Neuronal stem cell (in vitro differentiated cells): ENCODE data around the gene C10orf71.

Experiments
- DNase-seq: peaks from one replicate; pipeline ENCODE4 v3.0.0-alpha.2; 2013; ENCODE audit warnings: low spot score
- H2AFZ ChIP-seq: one replicate; pipeline ENCODE4 v1.6.1; 2013; ENCODE audit warnings: mild to moderate bottlenecking, low read length, inconsistent platforms
- H2AK5ac ChIP-seq: 2 replicates; pipeline ENCODE4 v1.6.1; 2013; ENCODE audit warnings: low read depth, mild to moderate bottlenecking, inconsistent platforms, low read length, moderate library complexity, mixed read lengths
- H2BK120ac ChIP-seq: 2 replicates; pipeline ENCODE4 v1.6.1; 2013; ENCODE audit warnings: low read depth, mild to moderate bottlenecking, inconsistent platforms, low read length, moderate library complexity, mixed read lengths
- H2BK12ac ChIP-seq: one replicate; pipeline ENCODE4 v1.6.1; 2013; ENCODE audit warnings: low read length, inconsistent platforms
- H2BK15ac ChIP-seq: 2 replicates; pipeline ENCODE4 v1.6.1; 2013; ENCODE audit warnings: mild to moderate bottlenecking, low read length, inconsistent platforms, mixed read lengths
- H2BK5ac ChIP-seq: one replicate; pipeline ENCODE4 v1.6.1; 2013; ENCODE audit warnings: inconsistent platforms, mild to moderate bottlenecking, low read length, moderate library complexity
- H3K14ac ChIP-seq: one replicate; pipeline ENCODE4 v1.6.1; 2013; ENCODE audit warnings: low read length, inconsistent platforms
- H3K18ac ChIP-seq: 2 replicates; pipeline ENCODE4 v1.6.1; 2013; ENCODE audit warnings: low read length, inconsistent platforms
- H3K23ac ChIP-seq: 2 replicates; pipeline ENCODE4 v1.6.1; 2013; ENCODE audit warnings: low read depth, mild to moderate bottlenecking, mixed read lengths, low read length, inconsistent platforms; ENCODE audit not compliant: poor library complexity
- H3K27ac ChIP-seq: replicated peaks from 3 replicates; pipeline ENCODE4 v1.5.1; 2013; ENCODE audit warnings: low read length, inconsistent platforms
- H3K27me3 ChIP-seq, 3 experiments: 2 replicates each; pipeline ENCODE4 v1.6.1; 2013; ENCODE audit warnings: low read length in 3 of 3, mild to moderate bottlenecking in 2 of 3, inconsistent platforms in 1 of 3, low read depth in 1 of 3, mixed read lengths in 1 of 3, moderate library complexity in 1 of 3; ENCODE audit not compliant: control insufficient read depth in 3 of 3, insufficient read depth in 3 of 3
- H3K36me3 ChIP-seq, 2 donors: replicated peaks in 1 of 2; 2 replicates each; pipeline ENCODE4 v1.6.1; 2013; ENCODE audit warnings: low read length in 2 of 2; ENCODE audit not compliant: control insufficient read depth in 2 of 2, insufficient read depth in 2 of 2
- H3K4ac ChIP-seq: 2 replicates; pipeline ENCODE4 v1.6.1; 2013; ENCODE audit warnings: inconsistent platforms, mild to moderate bottlenecking, low read length, moderate library complexity
- H3K4me1 ChIP-seq, 2 donors: 1 replicate in 1 of 2; 2 replicates in 1 of 2; pipeline ENCODE4 v1.6.1; 2013; ENCODE audit warnings: low read length in 2 of 2, low read depth in 1 of 2; ENCODE audit not compliant: control insufficient read depth in 2 of 2, insufficient read depth in 1 of 2
- H3K4me2 ChIP-seq: one replicate; pipeline ENCODE4 v1.6.1; 2013; ENCODE audit warnings: mild to moderate bottlenecking, low read length, inconsistent platforms; ENCODE audit not compliant: insufficient read depth, poor library complexity, severe bottlenecking
- H3K4me3 ChIP-seq, 2 donors: 2 replicates each; pipeline ENCODE4 v1.5.1; 2013; ENCODE audit warnings: low read length in 2 of 2, mild to moderate bottlenecking in 2 of 2, inconsistent platforms in 1 of 2, moderate library complexity in 1 of 2
- H3K79me1 ChIP-seq: one replicate; pipeline ENCODE4 v1.6.1; 2013; ENCODE audit warnings: low read depth, mild to moderate bottlenecking, inconsistent platforms, low read length, moderate library complexity
- H3K9ac ChIP-seq: one replicate; pipeline ENCODE4 v1.6.1; 2013; ENCODE audit warnings: mild to moderate bottlenecking, low read depth, low read length, inconsistent platforms; ENCODE audit not compliant: poor library complexity
- H3K9me3 ChIP-seq, 2 donors: replicated peaks in 1 of 2; 2 replicates each; pipeline versions ENCODE3 to v1.6.1; 2013; ENCODE audit warnings: low read length in 2 of 2, mild to moderate bottlenecking in 2 of 2, inconsistent platforms in 1 of 2, low read depth in 1 of 2, mixed read lengths in 1 of 2, moderate library complexity in 1 of 2; ENCODE audit not compliant: control insufficient read depth in 2 of 2, insufficient read depth in 1 of 2
- H4K8ac ChIP-seq: one replicate; pipeline ENCODE4 v1.6.1; 2013; ENCODE audit warnings: low read depth, mild to moderate bottlenecking, inconsistent platforms, low read length, moderate library complexity
- H4K91ac ChIP-seq: one replicate; pipeline ENCODE4 v1.6.1; 2013; ENCODE audit warnings: low read length, low read depth, mild to moderate bottlenecking, inconsistent platforms; ENCODE audit not compliant: poor library complexity
- WGBS, 2 donors: extraction: QIAGEN DNeasy Blood & Tissue Kit; methylation state at CpG; one replicate each; pipeline ENCODE4 v1.1.7; 2013; ENCODE audit warnings: missing lambda C conversion rate in 2 of 2, mixed read lengths in 1 of 2; ENCODE audit not compliant: insufficient read length in 2 of 2, insufficient replicate concordance in 1 of 2; ENCODE audit errors: extremely low coverage in 2 of 2; 5-methylcytosine and 5-hydroxymethylcytosine counted together

Gene C10orf71

DNA sequence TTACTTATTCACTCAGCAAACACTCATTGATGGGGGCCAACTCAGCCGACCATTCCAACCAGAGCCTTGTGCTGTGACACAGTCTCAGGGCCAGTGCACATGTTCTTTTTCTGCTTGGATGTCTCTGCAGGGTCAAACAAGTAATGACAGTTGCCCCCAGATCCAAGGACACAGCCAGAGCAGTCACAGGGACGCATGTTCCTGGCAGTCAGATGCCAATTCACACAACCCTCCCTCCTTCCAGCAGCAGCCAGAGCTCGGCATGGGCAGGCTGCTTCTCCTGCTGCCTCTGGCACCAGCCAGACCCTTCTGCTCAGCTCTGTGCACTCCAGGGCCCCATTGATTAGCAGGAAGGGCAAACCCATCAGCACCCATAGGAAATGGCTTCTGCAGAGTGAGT is 76.6 kb downstream of the C10orf71 start:
- H3K27ac ChIP-seq: no peak overlapping the region
- DNase-seq: no peak

More for the DNA sequence above, 76.6 kb downstream of the C10orf71 start:
- no peak overlapping the region for H2AFZ ChIP-seq
- no peak overlapping the region for H2BK120ac ChIP-seq
- peak overlapping the region in 1 of 2 donors; percentile 25 for H3K4me3 ChIP-seq
- H2BK5ac ChIP-seq: no peak overlapping the region
- H3K23ac ChIP-seq: no peak overlapping the region
- no peak overlapping the region for H3K14ac ChIP-seq
- H3K36me3 ChIP-seq: no peaks in the 10 kb centered on the region
- no peak overlapping the region for H2BK15ac ChIP-seq
- H3K9me3 ChIP-seq: no peaks in the 10 kb centered on the region
- no peak overlapping the region for H3K4ac ChIP-seq
- H3K4me2 ChIP-seq: no peak overlapping the region
- H2AK5ac ChIP-seq: no peak overlapping the region
- peaks cover 0 to 3% (median 0%) of the 10 kb centered on the region in 3 experiments for H3K27me3 ChIP-seq
- no peak overlapping the region for H4K91ac ChIP-seq
- no peak overlapping the region for H3K18ac ChIP-seq
- no peak overlapping the region for H2BK12ac ChIP-seq
- no CpG with 5 or more reads among the region's 3 CpGs for WGBS, 2 donors
- no peak overlapping the region for H3K9ac ChIP-seq
- no peaks in the 10 kb centered on the region for H3K79me1 ChIP-seq
- H4K8ac ChIP-seq: no peak overlapping the region
- H3K4me1 ChIP-seq: no peaks in the 10 kb centered on the region
